C4-2B (cell line): ENCODE measurements around the gene COL1A1.

Source experiments
- CTCF ChIP-seq: fragments of 450-650 bp; conservative IDR thresholded peaks from 2 replicates; pipeline ENCODE4 v1.5.1; 2017; ENCODE audit warnings: mild to moderate bottlenecking
- ZFX ChIP-seq: fragments of 450-650 bp; IDR thresholded peaks from 2 replicates; pipeline ENCODE4 v1.6.1; 2017

- TF ChIP-seq CTCF (no peak), ZFX (no peak)
These were observed 20.8 kb downstream of the COL1A1 start for GRCh38 chr17:50180620-50181019.
